Kidney epithelial cell (primary cell): ENCODE measurements around the gene ALDH1A1. TPM values are rescaled to one million over a fixed set of nuclear protein-coding genes. Genes with fewer than 3 reads are reported as not detected.

Experiments
- DNase-seq: peaks from one replicate; pipeline ENCODE4 v3.0.0-alpha.2; 2010; ENCODE audit warnings: low read depth
- H3K27me3 ChIP-seq: 2 replicates; pipeline ENCODE4 v1.6.0; 2011; ENCODE audit warnings: low read length; ENCODE audit not compliant: control insufficient read depth, insufficient read depth
- H3K36me3 ChIP-seq: 2 replicates; pipeline ENCODE4 v1.5.1; 2011; ENCODE audit warnings: low read length; ENCODE audit not compliant: control insufficient read depth, insufficient read depth
- H3K4me3 ChIP-seq: 2 replicates; pipeline ENCODE4 v1.5.1; 2011; ENCODE audit warnings: low read depth, mild to moderate bottlenecking, control low read depth, low read length
- CTCF ChIP-seq: IDR thresholded peaks from 2 replicates; pipeline ENCODE4 v1.5.1; 2011; ENCODE audit warnings: mild to moderate bottlenecking, moderate library complexity, low read length, control low read depth, inconsistent platforms; ENCODE audit not compliant: insufficient read depth, poor library complexity, severe bottlenecking
- total RNA-seq: library from RNA; depleted of rRNA; stranded (reverse); fragments of >200 nt; gene quantifications from 2 replicates; pipeline ENCODE4 v1.2.3, GENCODE V29; 2015

ALDH1A1 gene
- total RNA-seq, 1 donor from 2014 or later = 3.6 TPM

GRCh38 chr9:72905514-72906480 lies 47.1 kb downstream of the ALDH1A1 start:
- H3K36me3 ChIP-seq = no peaks in the 10 kb centered on the region
- no peak overlapping the region for H3K4me3 ChIP-seq
- H3K27me3 ChIP-seq = no peaks in the 10 kb centered on the region
- TF ChIP-seq CTCF = no peak
- DNase-seq = no peak

- no peaks in the 10 kb centered on the region for H3K36me3 ChIP-seq
- H3K4me3 ChIP-seq = no peak overlapping the region
- no peak for TF ChIP-seq CTCF
- no peak for DNase-seq
- H3K27me3 ChIP-seq = no peaks in the 10 kb centered on the region
Measured at GRCh38 chr9:72904267-72905093, 48.4 kb downstream of the ALDH1A1 start.

GRCh38 chr9:72903103-72903502 lies 49.8 kb downstream of the ALDH1A1 start:
- no peak for DNase-seq
- no peak for TF ChIP-seq CTCF
- Histone ChIP-seq H3K36me3 (no peaks in the 10 kb centered on the region), H3K27me3 (no peaks in the 10 kb centered on the region), H3K4me3 (no peak overlapping the region)

GRCh38 chr9:72902268-72902667 lies 50.6 kb downstream of the ALDH1A1 start:
- TF ChIP-seq CTCF = no peak
- no peaks in the 10 kb centered on the region for H3K27me3 ChIP-seq
- H3K36me3 ChIP-seq = no peaks in the 10 kb centered on the region
- no peak for DNase-seq
- no peak overlapping the region for H3K4me3 ChIP-seq

GRCh38 chr9:72899734-72900477 lies 52.9 kb downstream of the ALDH1A1 start:
- no peaks in the 10 kb centered on the region for H3K27me3 ChIP-seq
- DNase-seq = no peak
- TF ChIP-seq CTCF = no peak
- H3K4me3 ChIP-seq = no peak overlapping the region
- H3K36me3 ChIP-seq = no peaks in the 10 kb centered on the region
